C4-2B (cell line): ENCODE data around the gene PACC1.

Source experiments
- CTCF ChIP-seq: fragments of 450-650 bp; conservative IDR thresholded peaks from 2 replicates; pipeline ENCODE4 v1.5.1; 2017; ENCODE audit warnings: mild to moderate bottlenecking
- ZFX ChIP-seq: fragments of 450-650 bp; IDR thresholded peaks from 2 replicates; pipeline ENCODE4 v1.6.1; 2017

DNA sequence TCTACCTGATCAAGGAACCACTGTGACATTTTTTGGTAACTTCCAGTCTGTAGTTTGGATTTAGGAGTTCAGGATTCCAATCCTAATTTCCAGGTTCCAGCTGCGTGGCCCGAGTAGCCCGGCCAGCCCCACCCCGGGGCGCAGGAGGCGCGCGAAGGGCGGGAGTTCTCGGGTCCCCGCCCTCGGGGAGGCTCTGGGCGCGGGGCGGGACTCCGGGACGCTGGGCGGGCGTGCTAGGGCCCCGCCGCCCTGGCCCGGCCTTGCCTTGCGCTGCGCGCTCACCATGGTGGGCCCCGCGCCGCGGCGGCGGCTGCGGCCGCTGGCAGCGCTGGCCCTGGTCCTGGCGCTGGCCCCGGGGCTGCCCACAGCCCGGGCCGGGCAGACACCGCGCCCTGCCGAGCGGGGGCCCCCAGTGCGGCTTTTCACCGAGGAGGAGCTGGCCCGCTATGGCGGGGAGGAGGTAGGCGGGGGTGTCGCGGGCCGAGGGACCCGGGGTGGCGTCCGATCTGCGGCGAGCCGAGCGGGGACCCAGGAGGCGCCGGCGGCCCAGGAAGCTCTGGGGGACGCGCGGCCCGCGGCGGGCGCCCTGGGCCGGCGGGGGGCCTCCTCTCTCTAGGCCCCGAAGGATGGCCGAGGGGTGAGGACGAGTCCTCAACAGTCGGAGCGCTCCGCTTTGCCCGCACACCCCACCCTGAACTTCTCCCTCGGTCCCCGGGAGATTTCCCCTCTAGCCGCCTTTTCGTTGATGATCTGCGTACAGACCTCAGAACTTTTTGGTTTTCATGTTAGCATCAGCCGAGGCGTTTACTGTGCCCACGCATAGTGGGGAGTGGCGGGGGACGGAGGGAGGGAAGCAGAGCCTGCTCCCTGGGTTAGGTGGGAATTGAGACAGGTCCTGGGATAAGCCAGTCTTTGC, 18.2 kb upstream of the PACC1 start, which contains the start of gene NENF:
- TF ChIP-seq CTCF (no peak), ZFX (peak; percentile 91)
